Sigmoid colon (tissue), 7 donors: Measurements from ENCODE around the gene ADGRA3. TPM values are rescaled to one million over a fixed set of nuclear protein-coding genes. Genes with fewer than 3 reads are reported as not detected.

Experiments
- DNase-seq: peaks from one replicate; pipeline ENCODE4 v3.0.0-alpha.2; 2019
- H3K27ac ChIP-seq, 4 donors: fragments of 200-600 bp; sonication (generic); one replicate each; pipeline ENCODE4 v1.5.1; 2016 to 2019; ENCODE audit warnings: mild to moderate bottlenecking in 1 of 4
- H3K27me3 ChIP-seq, 3 donors: fragments of 200-600 bp; sonication (generic); one replicate each; pipeline ENCODE4 v1.5.1; 2019; ENCODE audit warnings: mild to moderate bottlenecking in 1 of 3
- H3K36me3 ChIP-seq, 4 donors: fragments of 200-600 bp; sonication (generic); one replicate each; pipeline ENCODE4 v1.5.1; 2016 to 2019
- H3K4me1 ChIP-seq, 4 donors: fragments of 200-600 bp; sonication (generic); one replicate each; pipeline ENCODE4 v1.5.1; 2017 to 2019
- H3K4me3 ChIP-seq, 4 donors: fragments of 200-600 bp; sonication (generic); one replicate each; pipeline ENCODE4 v1.5.1; 2017 to 2019; ENCODE audit warnings: mild to moderate bottlenecking in 2 of 4, moderate library complexity in 1 of 4
- H3K9me3 ChIP-seq, 4 donors: fragments of 200-600 bp in 3 of 4; sonication (generic) in 3 of 4; one replicate each; pipeline versions ENCODE4 v1.5.1 to v1.6.1; 2013 to 2019
- EP300 ChIP-seq, 4 donors: sonication (generic); formaldehyde crosslinking; IDR thresholded peaks; one replicate each; pipeline ENCODE4 v1.6.1; 2017; ENCODE audit warnings: antibody characterized with exemption in 4 of 4
- POLR2A ChIP-seq, 2 donors: fragments of 450-650 bp; IDR thresholded peaks; one replicate each; pipeline ENCODE4 v1.6.1; 2016; ENCODE audit warnings: antibody characterized with exemption in 2 of 2, mild to moderate bottlenecking in 2 of 2, moderate library complexity in 2 of 2
- POLR2AphosphoS5 ChIP-seq, 4 donors: sonication (generic); formaldehyde crosslinking; IDR thresholded peaks; one replicate each; pipeline ENCODE4 v1.6.1; 2017; ENCODE audit warnings: antibody characterized with exemption in 4 of 4
- WGBS, 2 donors: extraction: QIAGEN DNeasy Blood & Tissue Kit; methylation state at CpG; one replicate each; pipeline ENCODE4 v1.1.7; 2013; 5-methylcytosine and 5-hydroxymethylcytosine counted together
- intact Hi-C: fragments of 100-400 bp; cut with DNase I; formaldehyde crosslinking; loops from one replicate; pipeline ENCODE4 v1.15.1; 2023
- polyA plus RNA-seq, 3 donors: library from polyadenylated mRNA; stranded (reverse); fragments of 200-250 nt; gene quantifications; one replicate each; pipeline ENCODE4 v1.2.3, GENCODE V29; 2013
- total RNA-seq, 4 donors: library from RNA; depleted of rRNA; stranded (reverse); fragments of >200 nt; gene quantifications; one replicate each; pipeline ENCODE4 v1.1.0, GENCODE V29; 2016
- TF ChIP-seq, protein P1 (sequence below), 4 experiments: fragments of 450-650 bp in 3 of 4; fragments of 200-600 bp in 1 of 4; IDR thresholded peaks; one replicate each; pipeline ENCODE4 v1.5.1; 2016 to 2019; ENCODE audit warnings: antibody characterized with exemption in 4 of 4, mild to moderate bottlenecking in 3 of 4, moderate library complexity in 2 of 4
- donor health status: healthy with polysubstance abuse.
- donor health status: Bipolar disorder and iron deficiency.
- donor health status: healthy.

The ADGRA3 gene
- total and polyA plus RNA-seq, 7 donors = 4.4 to 86.1 (median 51.6) TPM

DNA sequence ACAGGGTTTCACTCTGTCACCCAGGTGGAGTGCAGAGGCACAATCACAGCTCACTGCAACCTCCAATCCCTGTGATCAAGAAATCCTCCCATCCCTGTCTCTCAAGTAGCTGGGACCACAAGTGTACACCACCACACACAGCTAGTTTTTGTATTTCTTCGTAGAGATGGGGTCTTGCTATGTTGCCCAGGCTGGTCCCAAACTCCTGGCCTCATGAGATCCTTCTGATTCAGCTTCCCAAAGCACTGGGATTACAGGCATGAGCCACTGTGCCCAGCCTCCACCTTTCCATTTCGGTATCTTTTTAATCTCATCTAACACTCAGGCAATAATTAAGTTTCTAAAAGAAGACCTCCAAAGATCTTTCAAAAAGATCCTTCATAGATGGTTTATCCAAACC is 22.9 kb downstream of the ADGRA3 start:
- no peaks in the 10 kb centered on the region for H3K9me3 ChIP-seq
- H3K36me3 ChIP-seq = no peaks in the 10 kb centered on the region
- DNase-seq = no peak
- H3K4me1 ChIP-seq = peaks cover 0 to 51% (median 29%) of the 10 kb centered on the region in 4 donors
- intact Hi-C loops = no loop called here
- no peaks in the 10 kb centered on the region for H3K27me3 ChIP-seq
- H3K27ac ChIP-seq = peak overlapping the region in 2 of 4 donors; percentile 10 to 29
- no peak overlapping the region for H3K4me3 ChIP-seq
- 89 to 94% methylated on average over 2 of the region's 2 CpGs for WGBS, 2 donors
- TF ChIP-seq EP300 (IDR thresholded peaks at IDR 0.05) (no peak), POLR2A (IDR thresholded peaks at IDR 0.05) (no peak), POLR2AphosphoS5 (IDR thresholded peaks at IDR 0.05) (no peak)
- TF ChIP-seq, protein P1, sequence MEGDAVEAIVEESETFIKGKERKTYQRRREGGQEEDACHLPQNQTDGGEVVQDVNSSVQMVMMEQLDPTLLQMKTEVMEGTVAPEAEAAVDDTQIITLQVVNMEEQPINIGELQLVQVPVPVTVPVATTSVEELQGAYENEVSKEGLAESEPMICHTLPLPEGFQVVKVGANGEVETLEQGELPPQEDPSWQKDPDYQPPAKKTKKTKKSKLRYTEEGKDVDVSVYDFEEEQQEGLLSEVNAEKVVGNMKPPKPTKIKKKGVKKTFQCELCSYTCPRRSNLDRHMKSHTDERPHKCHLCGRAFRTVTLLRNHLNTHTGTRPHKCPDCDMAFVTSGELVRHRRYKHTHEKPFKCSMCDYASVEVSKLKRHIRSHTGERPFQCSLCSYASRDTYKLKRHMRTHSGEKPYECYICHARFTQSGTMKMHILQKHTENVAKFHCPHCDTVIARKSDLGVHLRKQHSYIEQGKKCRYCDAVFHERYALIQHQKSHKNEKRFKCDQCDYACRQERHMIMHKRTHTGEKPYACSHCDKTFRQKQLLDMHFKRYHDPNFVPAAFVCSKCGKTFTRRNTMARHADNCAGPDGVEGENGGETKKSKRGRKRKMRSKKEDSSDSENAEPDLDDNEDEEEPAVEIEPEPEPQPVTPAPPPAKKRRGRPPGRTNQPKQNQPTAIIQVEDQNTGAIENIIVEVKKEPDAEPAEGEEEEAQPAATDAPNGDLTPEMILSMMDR (IDR thresholded peaks at IDR 0.05) = no peak

DNA sequence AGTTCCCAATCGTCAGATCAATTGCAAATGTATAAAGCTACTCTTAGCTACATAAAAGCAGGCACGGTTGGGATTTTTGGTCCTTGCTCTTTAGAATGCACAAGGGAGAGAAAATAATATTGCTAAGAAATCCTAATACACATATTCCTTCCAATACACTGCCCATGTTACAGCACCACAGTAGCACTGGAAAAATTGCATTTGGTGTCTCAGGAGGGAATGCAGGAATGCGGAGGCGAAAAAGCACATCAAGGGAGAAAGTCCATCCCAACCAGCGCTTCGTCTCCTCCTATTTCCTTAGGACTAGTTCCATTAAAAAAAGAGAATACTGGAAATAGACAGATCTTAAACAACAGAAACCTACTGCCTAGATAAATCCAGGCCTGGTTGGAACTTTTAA is 23.9 kb downstream of the ADGRA3 start:
- intact Hi-C loops = no loop called here
- no peak for TF ChIP-seq EP300 (IDR thresholded peaks at IDR 0.05)
- TF ChIP-seq POLR2AphosphoS5 (IDR thresholded peaks at IDR 0.05) = no peak
- TF ChIP-seq POLR2A (IDR thresholded peaks at IDR 0.05) = no peak
- TF ChIP-seq, protein P1 (IDR thresholded peaks at IDR 0.05) = no peak
- 92 to 94% methylated on average over 6 of the region's 6 CpGs for WGBS, 2 donors

DNA sequence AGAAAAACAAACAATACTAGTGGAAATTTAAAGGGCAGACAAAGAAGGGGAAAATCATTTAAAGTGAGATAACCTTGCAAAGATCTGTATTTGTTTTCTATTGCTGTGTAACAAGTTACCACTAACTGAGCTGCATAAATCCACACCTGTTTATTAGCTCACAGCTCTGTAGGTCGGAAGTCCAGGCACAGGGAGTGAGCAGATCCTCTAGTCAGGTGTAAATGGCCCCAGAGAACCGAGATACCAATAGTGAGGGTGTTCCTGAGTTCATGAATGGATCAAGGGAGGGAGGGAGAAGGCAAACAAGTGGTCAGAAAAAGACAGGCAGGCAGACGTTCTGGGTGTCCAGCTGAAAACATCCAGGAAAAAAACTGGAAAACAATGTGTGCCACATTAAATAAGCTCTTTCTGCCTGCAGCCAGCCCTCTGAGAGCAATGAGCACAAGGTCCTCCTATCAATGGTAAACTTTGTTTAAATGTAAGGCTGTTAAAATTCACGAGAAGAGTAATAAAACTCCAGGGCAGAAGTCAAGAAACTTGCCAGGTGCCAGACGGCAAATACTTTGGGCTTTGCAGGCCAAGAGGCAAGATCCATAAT is 25.0 kb downstream of the ADGRA3 start:
- Histone ChIP-seq H3K9me3 (no peaks in the 10 kb centered on the region), H3K4me3 (no peak overlapping the region), H3K27ac (peak overlapping the region in 3 of 4 donors; percentile 36 to 45 (median 37)), H3K4me1 (peaks cover 0 to 60% (median 34%) of the 10 kb centered on the region in 4 donors), H3K36me3 (no peaks in the 10 kb centered on the region), H3K27me3 (no peaks in the 10 kb centered on the region)
- WGBS, 2 donors = 16 to 63% methylated on average over 5 of the region's 5 CpGs
- intact Hi-C loops = no loop called here
- no peak for DNase-seq
- no peak for TF ChIP-seq EP300 (IDR thresholded peaks at IDR 0.05)
- TF ChIP-seq POLR2AphosphoS5 (IDR thresholded peaks at IDR 0.05) = no peak
- TF ChIP-seq, protein P1 (IDR thresholded peaks at IDR 0.05) = no peak
- TF ChIP-seq POLR2A (IDR thresholded peaks at IDR 0.05) = no peak

More for the DNA sequence above, 23.9 kb downstream of the ADGRA3 start:
- Histone ChIP-seq H3K4me3 (no peak overlapping the region), H3K36me3 (no peaks in the 10 kb centered on the region), H3K4me1 (peaks cover 0 to 59% (median 33%) of the 10 kb centered on the region in 4 donors), H3K27me3 (no peaks in the 10 kb centered on the region), H3K27ac (peak overlapping the region in 1 of 4 donors; percentile 45), H3K9me3 (no peaks in the 10 kb centered on the region)
- no peak for DNase-seq

DNA sequence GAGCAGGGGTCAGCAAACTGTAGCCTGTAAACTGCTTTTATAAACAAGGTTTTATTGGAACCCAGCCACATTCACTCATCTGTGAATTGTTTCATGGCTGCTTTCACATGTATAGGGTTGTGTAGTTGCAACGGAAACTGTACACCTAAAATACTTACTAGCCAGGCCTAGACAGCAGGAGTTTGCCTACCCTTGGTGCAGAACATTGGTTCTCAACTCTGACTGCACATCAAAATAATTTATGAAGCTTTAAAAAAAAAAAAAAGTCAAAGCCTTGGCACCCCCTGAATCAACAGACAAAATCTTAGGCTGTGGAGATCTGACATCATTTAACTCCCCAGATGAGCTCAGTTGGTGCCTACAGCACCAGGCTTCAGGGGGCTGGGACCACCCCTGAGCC is 27.8 kb downstream of the ADGRA3 start:
- H3K36me3 ChIP-seq = no peaks in the 10 kb centered on the region
- 69 to 70% methylated on average over 1 of the region's 1 CpG for WGBS, 2 donors

More for the DNA sequence above, 27.8 kb downstream of the ADGRA3 start:
- Histone ChIP-seq H3K4me1 (peaks cover 0 to 80% (median 47%) of the 10 kb centered on the region in 4 donors), H3K4me3 (no peak overlapping the region), H3K27me3 (no peaks in the 10 kb centered on the region), H3K9me3 (no peaks in the 10 kb centered on the region), H3K27ac (no peak overlapping the region)
- no peak for DNase-seq
- TF ChIP-seq POLR2AphosphoS5 (IDR thresholded peaks at IDR 0.05) (no peak), EP300 (IDR thresholded peaks at IDR 0.05) (no peak), POLR2A (IDR thresholded peaks at IDR 0.05) (no peak)
- TF ChIP-seq, protein P1 (IDR thresholded peaks at IDR 0.05) = no peak
- intact Hi-C loops = no loop called here
